Lung (tissue), 12 donors: ENCODE data around the gene AARS2. TPM values are rescaled to one million over a fixed set of nuclear protein-coding genes. Genes with fewer than 3 reads are reported as not detected.
"Not testable (repeated sequence)": the region's sequence is repeated elsewhere in the genome, so short reads cannot be mapped to it uniquely, and the experiment has no call there.

Experiments
- ATAC-seq: fragments of 200-7000 bp; cut with Tn5 transposase; one replicate; pipeline ENCODE4 v1.9.1; 2020; ENCODE audit warnings: moderate number of reproducible peaks; ENCODE audit not compliant: insufficient read depth, low FRiP score
- DNase-seq, 3 donors: peaks; one replicate each; pipeline ENCODE4 v3.0.0-alpha.2; 2013 to 2017
- H3K27ac ChIP-seq, 2 donors: one replicate each; pipeline ENCODE4 v1.5.1; 2013; ENCODE audit warnings: mild to moderate bottlenecking in 2 of 2, moderate library complexity in 2 of 2, control low read depth in 1 of 2, inconsistent platforms in 1 of 2, low read depth in 1 of 2, low read length in 1 of 2
- H3K27me3 ChIP-seq, 3 donors: one replicate each; pipeline ENCODE4 v1.5.1; 2013; ENCODE audit warnings: low read length in 2 of 3; ENCODE audit not compliant: control insufficient read depth in 3 of 3, insufficient read depth in 3 of 3
- H3K36me3 ChIP-seq, 4 donors: one replicate each; pipeline ENCODE4 v1.5.1; 2013; ENCODE audit warnings: low read length in 4 of 4, mild to moderate bottlenecking in 1 of 4, moderate library complexity in 1 of 4; ENCODE audit not compliant: control insufficient read depth in 4 of 4, insufficient read depth in 4 of 4
- H3K4me1 ChIP-seq, 5 donors: one replicate each; pipeline ENCODE4 v1.5.1; 2013; ENCODE audit warnings: low read length in 5 of 5, mild to moderate bottlenecking in 2 of 5, moderate library complexity in 1 of 5; ENCODE audit not compliant: control insufficient read depth in 5 of 5, insufficient read depth in 5 of 5
- H3K4me3 ChIP-seq: one replicate; pipeline ENCODE4 v1.5.1; 2013; ENCODE audit warnings: mild to moderate bottlenecking, control low read depth, moderate library complexity
- H3K9ac ChIP-seq, 2 donors: one replicate each; pipeline ENCODE4 v1.5.1; 2013; ENCODE audit warnings: low read length in 2 of 2, control low read depth in 1 of 2; ENCODE audit not compliant: insufficient read depth in 1 of 2
- H3K9me3 ChIP-seq, 4 donors: one replicate each; pipeline ENCODE4 v1.5.1; 2013; ENCODE audit warnings: low read length in 3 of 4, mild to moderate bottlenecking in 1 of 4, moderate library complexity in 1 of 4; ENCODE audit not compliant: control insufficient read depth in 4 of 4, insufficient read depth in 3 of 4
- CTCF ChIP-seq: IDR thresholded peaks from 2 replicates; pipeline ENCODE4 v1.5.1; 2012; ENCODE audit warnings: mild to moderate bottlenecking; ENCODE audit errors: control extremely low read depth, extremely low read depth
- WGBS, 2 donors: extraction: QIAGEN DNeasy Blood & Tissue Kit; methylation state at CpG; one replicate each; pipeline ENCODE4 v1.1.7; 2013; 5-methylcytosine and 5-hydroxymethylcytosine counted together
- polyA plus RNA-seq, 2 donors: library from polyadenylated mRNA; stranded (reverse); fragments of 200-250 nt; gene quantifications; one replicate each; pipeline ENCODE4 v1.2.1, GENCODE V29; 2013
- total RNA-seq, 2 donors: library from RNA; depleted of rRNA in 1 of 2; stranded (reverse); fragments of >200 nt in 1 of 2; gene quantifications; one replicate each; pipeline ENCODE4 v1.2.1, GENCODE V29; 2014 to 2021
- donor health status: control.
- donor health status: control.
- donor health status: Bipolar disorder and iron deficiency.
- donor health status: healthy.
- donor health status: DM: yes; HTN: yes; CAD: no.

Gene AARS2
- total and polyA plus RNA-seq, 4 donors = 4.8 to 13.7 (median 9.4) TPM

DNA sequence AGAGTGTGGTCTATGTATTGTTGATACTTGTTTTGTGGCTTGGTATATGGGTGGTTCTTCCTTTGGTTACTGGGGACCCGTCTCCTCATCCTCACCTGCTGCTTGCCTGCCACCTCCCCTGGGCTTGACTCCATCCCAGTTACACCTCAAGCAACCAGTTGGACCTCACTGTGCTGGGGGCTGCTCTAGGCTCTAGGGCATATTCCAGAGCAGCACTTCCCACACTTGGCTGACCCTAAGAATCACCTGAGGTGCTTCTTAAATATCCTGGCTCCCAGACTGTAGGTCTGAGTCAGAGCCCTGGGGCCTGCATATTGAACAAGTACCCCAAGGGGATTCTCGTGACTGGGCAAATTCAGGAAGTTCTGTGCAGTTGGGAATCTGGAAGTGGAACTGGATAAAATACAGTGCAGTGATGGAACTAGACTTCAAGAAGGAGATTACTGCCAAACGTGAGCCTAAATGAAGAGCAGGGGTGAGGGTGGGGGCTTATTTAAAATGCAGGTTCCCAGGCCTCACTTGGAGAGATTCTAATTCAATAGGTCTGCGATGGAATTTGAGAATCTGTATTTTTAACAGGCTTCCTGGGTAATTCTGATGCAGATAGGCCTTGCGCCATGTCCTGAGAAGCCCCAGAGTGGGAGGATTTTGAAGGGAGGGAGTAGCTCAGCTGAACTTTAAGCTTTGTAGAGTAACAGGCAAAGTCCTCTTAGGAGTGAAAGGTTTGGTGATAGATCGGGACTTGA lies 36.9 kb upstream of the AARS2 start:
- Histone ChIP-seq H3K4me1 (no peaks in the 10 kb centered on the region), H3K27me3 (peaks cover 0 to 8% (median 6%) of the 10 kb centered on the region in 3 donors), H3K27ac (no peak overlapping the region), H3K36me3 (no peaks in the 10 kb centered on the region), H3K4me3 (no peak overlapping the region), H3K9ac (no peak overlapping the region), H3K9me3 (peaks cover 0 to 2% (median 0%) of the 10 kb centered on the region in 4 donors)
- no peak for DNase-seq
- no peak for ATAC-seq
- WGBS, 2 donors = 72 to 80% methylated on average over 6 of the region's 6 CpGs
- no peak for TF ChIP-seq CTCF

- H3K4me1 ChIP-seq, H3K4me3 ChIP-seq, H3K9ac ChIP-seq, DNase-seq, H3K27ac ChIP-seq, H3K9me3 ChIP-seq, H3K36me3 ChIP-seq, ATAC-seq: not testable (repeated sequence)
- WGBS, 2 donors = 84% methylated on average over 4 of the region's 4 CpGs
- H3K27me3 ChIP-seq = peaks cover 0 to 35% (median 28%) of the 10 kb centered on the region in 3 donors
Observed at GRCh38 chr6:44346818-44347217, 33.7 kb upstream of the AARS2 start.

DNA sequence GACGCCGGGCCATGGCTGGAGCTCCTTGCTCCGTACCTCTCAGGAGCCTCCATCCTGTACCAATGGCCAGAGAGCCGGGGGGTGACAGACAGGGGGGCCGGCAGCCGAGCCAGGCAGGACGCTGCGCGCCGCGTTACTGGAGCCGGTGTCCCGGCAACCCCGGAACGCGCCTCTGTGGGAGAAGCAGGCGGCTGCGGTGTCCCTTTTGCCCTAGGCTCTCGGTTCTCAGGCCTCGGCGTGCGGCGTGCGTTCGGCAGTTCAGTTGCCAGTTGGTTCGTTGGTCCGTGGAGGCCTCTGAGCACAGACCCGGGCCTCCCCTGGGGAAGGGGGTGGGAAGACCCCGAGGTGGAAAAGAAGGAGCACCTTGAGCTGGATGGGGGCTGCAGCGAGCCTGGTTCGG lies 29.3 kb upstream of the AARS2 start, which contains the start of gene SPATS1:
Gene SPATS1, plus strand, starts transcription at position 162 of the 400 bp plus-strand sequence. CDS start 446 bp downstream, outside the sequence.
- peaks cover 0 to 2% (median 0%) of the 10 kb centered on the region in 4 donors for H3K9me3 ChIP-seq
- ATAC-seq (no peak), DNase-seq (peak; percentile 6 to 22 (median 19))
- 3 to 6% methylated on average over 31 of the region's 31 CpGs for whole genome bisulfite sequencing, 2 donors
- no peak within 1 kb of the TSS for H3K9ac ChIP-seq
- no peak within 1 kb of the TSS for H3K4me3 ChIP-seq
- peaks cover 0 to 51% (median 39%) of the 10 kb centered on the region in 3 donors for H3K27me3 ChIP-seq
- H3K4me1 ChIP-seq = peaks cover 0 to 7% (median 4%) of the 10 kb centered on the region in 5 donors
- TF ChIP-seq CTCF = no peak
- H3K27ac ChIP-seq = no peak within 1 kb of the TSS
- H3K36me3 ChIP-seq = no peaks in the 10 kb centered on the region

DNA sequence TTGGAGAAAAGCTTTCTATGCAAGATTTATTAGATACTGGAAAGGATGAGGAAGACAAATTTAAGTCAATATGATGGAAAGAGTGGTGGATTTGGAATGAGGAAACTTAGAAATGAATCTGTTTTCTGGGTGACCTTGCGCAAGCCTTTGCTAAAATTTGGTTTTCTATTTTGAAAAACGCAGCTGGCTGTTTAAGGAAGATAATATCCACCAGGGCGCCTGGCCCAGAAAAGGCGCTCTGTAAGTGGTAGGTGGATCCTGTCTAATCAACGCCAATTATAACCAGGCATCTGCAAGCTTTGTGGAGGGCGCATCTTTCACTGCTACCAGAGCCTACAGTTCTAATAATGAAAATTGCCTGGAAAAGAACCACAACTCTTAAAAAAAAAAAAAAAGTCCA lies 28.9 kb upstream of the AARS2 start:
- WGBS, 2 donors = 21 to 32% methylated on average over 6 of the region's 6 CpGs
- H3K9ac ChIP-seq = no peak overlapping the region
- no peak for TF ChIP-seq CTCF
- peaks cover 0 to 51% (median 39%) of the 10 kb centered on the region in 3 donors for H3K27me3 ChIP-seq
- no peak overlapping the region for H3K27ac ChIP-seq
- ATAC-seq = no peak
- no peaks in the 10 kb centered on the region for H3K36me3 ChIP-seq
- peaks cover 0 to 2% (median 0%) of the 10 kb centered on the region in 4 donors for H3K9me3 ChIP-seq
- peaks cover 0 to 7% (median 4%) of the 10 kb centered on the region in 5 donors for H3K4me1 ChIP-seq
- DNase-seq = peak in 2 of 3 donors; percentile 20 to 27
- no peak overlapping the region for H3K4me3 ChIP-seq
